Measurements from ENCODE around the gene MLLT1.

- no peak for TF ChIP-seq POLR2A (IDR thresholded peaks at IDR 0.05)
- TF ChIP-seq CTCF (IDR thresholded peaks at IDR 0.05) = no peak
- TF ChIP-seq EP300 (IDR thresholded peaks at IDR 0.05) = no peak
Measured at GRCh38 chr19:6219147-6219525, 60.6 kb downstream of the MLLT1 start.

Measured in ovary (tissue), 3 donors.